NCI-H2107 treated with DMSO at 0.1 percent for 48 hours (cell line): ENCODE data around the gene ZNF280A.
"Not testable (repeated sequence)": the region's sequence is repeated elsewhere in the genome, so short reads cannot be mapped to it uniquely, and the experiment has no call there.

Experiments used
- DNase-seq: peaks from one replicate; lab custom pipeline; 2025; ENCODE audit not compliant: unreplicated experiment; lab: John Stamatoyannopoulos, UW

Gene ZNF280A

GRCh38 chr22:22469527-22469926 lies 50.5 kb downstream of the ZNF280A start:
- no peak for DNase-seq

- DNase-seq = not testable (repeated sequence)
Observed at GRCh38 chr22:22468794-22469469, 51.1 kb downstream of the ZNF280A start.

- no peak for DNase-seq
Observed at GRCh38 chr22:22467112-22467511, 53.0 kb downstream of the ZNF280A start.

GRCh38 chr22:22465782-22466181 lies 54.3 kb downstream of the ZNF280A start:
- no peak for DNase-seq

GRCh38 chr22:22465094-22465602 lies 54.9 kb downstream of the ZNF280A start:
- DNase-seq = no peak

- DNase-seq = no peak
Observed at GRCh38 chr22:22464541-22465054, 55.5 kb downstream of the ZNF280A start.

- DNase-seq = peak; percentile 2
Observed at GRCh38 chr22:22463855-22464540, 56.1 kb downstream of the ZNF280A start.
